ENCODE data around the gene IPCEF1. TPM values are rescaled to one million over a fixed set of nuclear protein-coding genes. Genes with fewer than 3 reads are reported as not detected.
A peak's percentile ranks its signal among the peaks of the same experiment; 100 is the strongest.
"Not testable (repeated sequence)": the region's sequence is repeated elsewhere in the genome, so short reads cannot be mapped to it uniquely, and the experiment has no call there.

Gene IPCEF1
- total RNA-seq, 1 donor from 2014 or later = 29.5 TPM

- DNase-seq = peak; percentile 5
Measured at GRCh38 chr6:154370545-154370944, 13.9 kb upstream of the IPCEF1 start.

- no peak for DNase-seq
Measured at GRCh38 chr6:154367839-154368695, 11.5 kb upstream of the IPCEF1 start.

GRCh38 chr6:154367336-154367735 lies 10.7 kb upstream of the IPCEF1 start:
- no peak for DNase-seq

- no peak for DNase-seq
Measured at GRCh38 chr6:154363821-154364220, 7.2 kb upstream of the IPCEF1 start.

- no peak for DNase-seq
Measured at GRCh38 chr6:154361476-154361875, 4.9 kb upstream of the IPCEF1 start.

GRCh38 chr6:154360476-154360875 lies 3.9 kb upstream of the IPCEF1 start:
- no peak for DNase-seq

- no peak for DNase-seq
Measured at GRCh38 chr6:154359679-154360078, 3.1 kb upstream of the IPCEF1 start.

GRCh38 chr6:154359161-154359574 lies 2.6 kb upstream of the IPCEF1 start:
- DNase-seq = peak; percentile 4

- DNase-seq = no peak
Measured at GRCh38 chr6:154358019-154358545, 1.5 kb upstream of the IPCEF1 start.

- no peak for DNase-seq
Measured at GRCh38 chr6:154356113-154356512, 490 bp downstream of the IPCEF1 start.

- no peak for DNase-seq
Measured at GRCh38 chr6:154354265-154354777, 2.3 kb downstream of the IPCEF1 start.

GRCh38 chr6:154353626-154354025 lies 3.0 kb downstream of the IPCEF1 start:
- DNase-seq = no peak

- DNase-seq = no peak
Measured at GRCh38 chr6:154352898-154353585, 3.6 kb downstream of the IPCEF1 start.

GRCh38 chr6:154350293-154350692 lies 6.3 kb downstream of the IPCEF1 start:
- DNase-seq = no peak

- no peak for DNase-seq
Measured at GRCh38 chr6:154347981-154348380, 8.6 kb downstream of the IPCEF1 start.

- DNase-seq = no peak
Measured at GRCh38 chr6:154345811-154346210, 10.8 kb downstream of the IPCEF1 start.

GRCh38 chr6:154343473-154344308 lies 12.9 kb downstream of the IPCEF1 start:
- peak; percentile 21 for DNase-seq

- no peak for DNase-seq
Measured at GRCh38 chr6:154341871-154342270, 14.7 kb downstream of the IPCEF1 start.

- DNase-seq = no peak
Measured at GRCh38 chr6:154341336-154341735, 15.3 kb downstream of the IPCEF1 start.

- no peak for DNase-seq
Measured at GRCh38 chr6:154337406-154338005, 19.1 kb downstream of the IPCEF1 start.

- not testable (repeated sequence) for DNase-seq
Measured at GRCh38 chr6:154334147-154334546, 22.5 kb downstream of the IPCEF1 start.

- DNase-seq = no peak
Measured at GRCh38 chr6:154331750-154332149, 24.9 kb downstream of the IPCEF1 start.

Measured in occipital lobe (tissue), 2 donors.